GM21447 (cell line): Measurements from ENCODE around the gene ZDHHC18.
"Not testable (repeated sequence)": the region's sequence is repeated elsewhere in the genome, so short reads cannot be mapped to it uniquely, and the experiment has no call there.

Experiments
- ATAC-seq: cut with Tn5 transposase; IDR thresholded peaks from one replicate; pipeline ENCODE4 v1.9.1; 2021; ENCODE audit not compliant: unreplicated experiment

Gene ZDHHC18

GRCh38 chr1:26791148-26791547, 35.3 kb upstream of the ZDHHC18 start:
- no peak for ATAC-seq

GRCh38 chr1:26791626-26792025, 34.9 kb upstream of the ZDHHC18 start:
- ATAC-seq, result no peak

- no peak for ATAC-seq
Measured at GRCh38 chr1:26792924-26793323, 33.6 kb upstream of the ZDHHC18 start.

- no peak for ATAC-seq
Measured at GRCh38 chr1:26794391-26794790, 32.1 kb upstream of the ZDHHC18 start.

GRCh38 chr1:26797627-26798026, 28.9 kb upstream of the ZDHHC18 start:
- no peak for ATAC-seq

- no peak for ATAC-seq
Measured at GRCh38 chr1:26799479-26800142, 26.9 kb upstream of the ZDHHC18 start.

- ATAC-seq, result not testable (repeated sequence)
Measured at GRCh38 chr1:26803932-26804331, 22.6 kb upstream of the ZDHHC18 start.

- ATAC-seq, result not testable (repeated sequence)
Measured at GRCh38 chr1:26810105-26810504, 16.4 kb upstream of the ZDHHC18 start.

GRCh38 chr1:26811057-26811456, 15.4 kb upstream of the ZDHHC18 start:
- ATAC-seq, result no peak

- no peak for ATAC-seq
Measured at GRCh38 chr1:26811708-26812107, 14.8 kb upstream of the ZDHHC18 start.

GRCh38 chr1:26814377-26814776, 12.1 kb upstream of the ZDHHC18 start:
- ATAC-seq, result no peak

GRCh38 chr1:26814893-26815292, 11.6 kb upstream of the ZDHHC18 start:
- no peak for ATAC-seq

GRCh38 chr1:26820784-26821269, 5.7 kb upstream of the ZDHHC18 start:
- ATAC-seq, result peak; percentile 96

GRCh38 chr1:26822737-26823395, 3.6 kb upstream of the ZDHHC18 start:
- no peak for ATAC-seq

- no peak for ATAC-seq
Measured at GRCh38 chr1:26824731-26825130, 1.8 kb upstream of the ZDHHC18 start.

- ATAC-seq, result no peak
Measured at GRCh38 chr1:26827106-26827604, 667 bp downstream of the ZDHHC18 start.

GRCh38 chr1:26827663-26828062, 1.2 kb downstream of the ZDHHC18 start:
- ATAC-seq, result no peak

GRCh38 chr1:26828411-26828991, 2.0 kb downstream of the ZDHHC18 start:
- ATAC-seq, result no peak

GRCh38 chr1:26829184-26829911, 2.9 kb downstream of the ZDHHC18 start:
- no peak for ATAC-seq

GRCh38 chr1:26831059-26831458, 4.6 kb downstream of the ZDHHC18 start:
- ATAC-seq, result no peak

GRCh38 chr1:26831546-26832248, 5.2 kb downstream of the ZDHHC18 start:
- ATAC-seq, result no peak
